HCT116 (cell line): ENCODE data around the gene PPAT. TPM values are rescaled to one million over a fixed set of nuclear protein-coding genes. Genes with fewer than 3 reads are reported as not detected.

Source experiments
- ATAC-seq: fragments of 200-7000 bp; cut with Tn5 transposase; 2 replicates; pipeline ENCODE4 v1.9.1; 2020; ENCODE audit warnings: mild to moderate bottlenecking, moderate library complexity
- BruUV-seq: library from RNA; stranded (reverse); fragments of 400-500 nt; replicated peaks from 2 replicates; lab custom pipeline; 2021; lab: Mats Ljungman, UMichigan
- CTCF ChIA-PET: fragments of 300-600 bp; sonication (Branson Sonifier 250); formaldehyde crosslinking; loops from one replicate; lab custom pipeline; 2021; ENCODE audit warnings: antibody characterized with exemption; lab: Charles Lee
- POLR2A ChIA-PET: fragments of 300-600, 350-600 bp; sonication (Branson Sonifier 250); formaldehyde crosslinking; loops from one replicate; lab custom pipeline; 2021; ENCODE audit warnings: antibody characterized with exemption; lab: Charles Lee
- RAD21 ChIA-PET, 2 experiments: fragments of 300-600 bp; sonication (Branson Sonifier 250); formaldehyde crosslinking; loops; one replicate each; lab custom pipeline; 2023; ENCODE audit warnings: low total read pairs in 2 of 2; ENCODE audit not compliant: uncharacterized antibody in 2 of 2, unreplicated experiment in 2 of 2, low non-redundant PET in 1 of 2; lab: Charles Lee
- DNase-seq: peaks from one replicate; pipeline ENCODE4 v3.0.0-alpha.2; 2010; ENCODE audit warnings: low read depth, low spot score
- H2AFZ ChIP-seq: fragments of 200-600 bp; shearing (Covaris generic), sonication (generic); 2 replicates; pipeline ENCODE4 v1.6.1; 2017; ENCODE audit warnings: low read depth, mixed run types, mixed read lengths, antibody characterized with exemption, low read length; ENCODE audit not compliant: poor library complexity, severe bottlenecking
- H3K27ac ChIP-seq: 2 replicates; pipeline ENCODE4 v1.5.1; 2012; ENCODE audit warnings: low read depth, low read length
- H3K27me3 ChIP-seq: fragments of 200-600 bp; sonication (generic); 2 replicates; pipeline ENCODE4 v1.6.1; 2016; ENCODE audit warnings: mixed run types, low read length, mixed read lengths; ENCODE audit not compliant: insufficient read depth
- H3K36me3 ChIP-seq, 2 experiments: fragments of 200-500 bp in 1 of 2; fragments of 200-600 bp in 1 of 2; sonication (Bioruptor generic) in 1 of 2; sonication (generic) in 1 of 2; 2 replicates each; pipeline versions ENCODE4 v1.5.1 to v1.6.1; 2014 to 2016; ENCODE audit warnings: low read length in 2 of 2, inconsistent platforms in 1 of 2, mixed read lengths in 1 of 2, mixed run types in 1 of 2; ENCODE audit not compliant: insufficient read depth in 2 of 2, control insufficient read depth in 1 of 2
- H3K4me1 ChIP-seq, 2 experiments: fragments of 200-600 bp in 1 of 2; sonication (generic) in 1 of 2; 2 replicates each; pipeline versions ENCODE4 v1.5.1 to v1.6.1; 2012 to 2017; ENCODE audit warnings: low read length in 2 of 2, inconsistent platforms in 1 of 2, mild to moderate bottlenecking in 1 of 2, mixed read lengths in 1 of 2, mixed run types in 1 of 2, moderate library complexity in 1 of 2; ENCODE audit not compliant: insufficient read depth in 2 of 2, control insufficient read depth in 1 of 2
- H3K4me2 ChIP-seq: fragments of 200-600 bp; sonication (generic); 2 replicates; pipeline ENCODE4 v1.6.1; 2017; ENCODE audit warnings: mixed run types, low read length, mixed read lengths
- H3K4me3 ChIP-seq, 2 experiments: fragments of 200-600 bp in 1 of 2; sonication (generic) in 1 of 2; replicated peaks in 1 of 2; 2 replicates each; pipeline ENCODE4 v1.5.1; 2011 to 2016; ENCODE audit warnings: low read length in 2 of 2, control low read depth in 1 of 2, low read depth in 1 of 2, mild to moderate bottlenecking in 1 of 2, mixed read lengths in 1 of 2, mixed run types in 1 of 2
- H3K79me2 ChIP-seq: fragments of 200-600 bp; sonication (generic); 2 replicates; pipeline ENCODE4 v1.6.1; 2017; ENCODE audit warnings: mild to moderate bottlenecking, mixed run types, low read length, moderate library complexity, mixed read lengths; ENCODE audit not compliant: insufficient read depth
- H3K9ac ChIP-seq: fragments of 200-600 bp; sonication (generic); 2 replicates; pipeline ENCODE4 v1.6.1; 2016; ENCODE audit warnings: low read length, mixed read lengths
- H3K9me2 ChIP-seq: fragments of 200-600 bp; sonication (generic), shearing (Covaris generic); 2 replicates; pipeline ENCODE4 v1.6.1; 2017; ENCODE audit warnings: mixed run types, mild to moderate bottlenecking, moderate library complexity; ENCODE audit not compliant: insufficient read depth
- H3K9me3 ChIP-seq, 2 experiments: fragments of 200-500 bp in 1 of 2; fragments of 200-600 bp in 1 of 2; sonication (Bioruptor generic) in 1 of 2; sonication (generic) in 1 of 2; 2 replicates each; pipeline ENCODE4 v1.6.1; 2014 to 2017; ENCODE audit warnings: low read length in 2 of 2, mixed read lengths in 2 of 2, inconsistent platforms in 1 of 2, low read depth in 1 of 2, mild to moderate bottlenecking in 1 of 2, mixed run types in 1 of 2, moderate library complexity in 1 of 2; ENCODE audit not compliant: control insufficient read depth in 1 of 2, insufficient read depth in 1 of 2
- H4K20me1 ChIP-seq: fragments of 200-600 bp; sonication (generic), shearing (Covaris generic); 2 replicates; pipeline ENCODE4 v1.6.1; 2017; ENCODE audit warnings: mixed run types, mild to moderate bottlenecking, moderate library complexity; ENCODE audit not compliant: insufficient read depth
- ATF3 ChIP-seq: IDR thresholded peaks from 2 replicates; pipeline ENCODE4 v1.6.1; 2012
- CEBPB ChIP-seq: IDR thresholded peaks from 2 replicates; pipeline ENCODE4 v1.6.1; 2012; ENCODE audit warnings: low read depth
- EGR1 ChIP-seq: IDR thresholded peaks from 2 replicates; pipeline ENCODE4 v1.6.1; 2012; ENCODE audit warnings: low read depth
- EZH2 ChIP-seq: fragments of 200-600 bp; sonication (generic); IDR thresholded peaks from 2 replicates; pipeline ENCODE4 v1.6.1; 2017; ENCODE audit warnings: antibody characterized with exemption, mixed run types
- POLR2AphosphoS5 ChIP-seq: IDR thresholded peaks from 2 replicates; pipeline ENCODE4 v1.6.1; 2011; ENCODE audit warnings: mild to moderate bottlenecking, low read depth, low read length, moderate library complexity
- SP1 ChIP-seq: IDR thresholded peaks from 2 replicates; pipeline ENCODE4 v1.6.1; 2012; ENCODE audit warnings: low read depth
- intact Hi-C: fragments of 100-400 bp; cut with micrococcal nuclease; formaldehyde crosslinking; loops from 2 replicates; pipeline ENCODE4 v1.10.0; 2022
- total RNA-seq: library from RNA; stranded (reverse); gene quantifications from one replicate; pipeline ENCODE4 v1.2.1, GENCODE V29; 2021; ENCODE audit not compliant: unreplicated experiment

Gene PPAT
- total RNA-seq, 1 experiment from 2014 or later = 78.6 TPM

- H3K27me3 ChIP-seq = no peaks in the 10 kb centered on the region
- peaks cover 43% of the 10 kb centered on the region; the same call in 1 of the 2 replicates for H4K20me1 ChIP-seq
- ChIA-PET CTCF (no interaction called here), POLR2A (no interaction called here), RAD21 (no interaction called here)
- ATAC-seq = no peak
- no peaks in the 10 kb centered on the region for H3K9me2 ChIP-seq
- H3K9me3 ChIP-seq = no peaks in the 10 kb centered on the region
- BruUV-seq = no TSS peak
- no peak overlapping the region for H3K9ac ChIP-seq
- intact Hi-C loops = no loop called here
- H3K4me2 ChIP-seq = no peak overlapping the region
- no peak overlapping the region for H3K27ac ChIP-seq
- H3K4me3 ChIP-seq = no peak overlapping the region
- no peak for DNase-seq
- H3K4me1 ChIP-seq = peaks cover 0 to 7% of the 10 kb centered on the region in 2 experiments; a peak in 2 of 4 replicates
- TF ChIP-seq SP1 = no peak
- no peak for TF ChIP-seq ATF3
- TF ChIP-seq EZH2 = no peak
- H3K79me2 ChIP-seq = peaks cover 100% of the 10 kb centered on the region
- H2AFZ ChIP-seq = no peak overlapping the region
- H3K36me3 ChIP-seq = peaks cover 30 to 53% of the 10 kb centered on the region in 2 experiments; a peak in 3 of 4 replicates
Observed at GRCh38 chr4:56440983-56441382, 5.6 kb upstream of the PPAT start.

- H3K9ac ChIP-seq = no peak overlapping the region
- H3K4me3 ChIP-seq = no peak overlapping the region
- no peaks in the 10 kb centered on the region for H3K9me2 ChIP-seq
- ATAC-seq (no peak), DNase-seq (no peak)
- RAD21 ChIA-PET = no interaction called here
- TF ChIP-seq CEBPB (no peak), POLR2AphosphoS5 (no peak), EGR1 (no peak), EZH2 (no peak)
- peaks cover 3 to 17% of the 10 kb centered on the region in 2 experiments; a peak in 3 of 4 replicates for H3K4me1 ChIP-seq
- H3K36me3 ChIP-seq = peaks cover 20 to 40% of the 10 kb centered on the region in 2 experiments; a peak in 3 of 4 replicates
- no peak overlapping the region for H2AFZ ChIP-seq
- CTCF ChIA-PET = no interaction called here
- intact Hi-C loops = loop anchor here (10.0 kb wide), 1 partner anchor 466 kb away; the partner anchor contains the start of gene REST
- no TSS peak for BruUV-seq
- no peak overlapping the region for H3K27ac ChIP-seq
- peaks cover 93% of the 10 kb centered on the region for H3K79me2 ChIP-seq
- no peaks in the 10 kb centered on the region for H3K9me3 ChIP-seq
- H3K27me3 ChIP-seq = no peaks in the 10 kb centered on the region
- POLR2A ChIA-PET = interaction anchor here (0.9 kb wide), 1 partner anchor 28 kb away, joined by 3 read pairs; no protein-coding TSS in a partner anchor
- no peak overlapping the region for H3K4me2 ChIP-seq
- peaks cover 37% of the 10 kb centered on the region; the same call in 1 of the 2 replicates for H4K20me1 ChIP-seq
Observed at GRCh38 chr4:56438766-56439165, 3.4 kb upstream of the PPAT start.
